A549 (cell line): ENCODE data around the gene ITSN1.

Experiments
- BHLHE40 ChIP-seq: IDR thresholded peaks from 2 replicates; pipeline ENCODE4 v1.6.1; 2012; ENCODE audit warnings: low read depth, low read length, inconsistent platforms
- CBX8 ChIP-seq: fragments of 200-600 bp; sonication (generic); IDR thresholded peaks from 2 replicates; pipeline ENCODE4 v1.6.1; 2016
- EP300 ChIP-seq, 2 experiments: fragments of >200 bp; sonication (Bioruptor Twin); formaldehyde crosslinking; IDR thresholded peaks; 2 replicates in 1 of 2; 3 replicates in 1 of 2; pipeline ENCODE4 v1.6.1; 2016 to 2017
- HOXA7 ChIP-seq: fragments of 250-450 bp; sonication (Bioruptor Pico); IDR thresholded peaks from 2 replicates; pipeline ENCODE4 v1.5.0; 2020; ENCODE audit warnings: mild to moderate bottlenecking, moderate library complexity
- KDM1A ChIP-seq: fragments of 200-600 bp; sonication (generic); IDR thresholded peaks from 2 replicates; pipeline ENCODE4 v1.6.1; 2016; ENCODE audit warnings: low read depth, mild to moderate bottlenecking
- MAX ChIP-seq: IDR thresholded peaks from 2 replicates; pipeline ENCODE4 v1.6.1; 2012
- POLR2A ChIP-seq: IDR thresholded peaks from 2 replicates; pipeline ENCODE4 v1.6.1; 2012; ENCODE audit warnings: mild to moderate bottlenecking, low read length
- RAD21 ChIP-seq, 2 experiments: fragments of >200 bp in 1 of 2; sonication (Bioruptor Twin) in 1 of 2; formaldehyde crosslinking in 1 of 2; IDR thresholded peaks in 1 of 2; conservative IDR thresholded peaks in 1 of 2; 2 replicates in 1 of 2; 3 replicates in 1 of 2; pipeline ENCODE4 v1.6.1; 2012 to 2018; ENCODE audit warnings: inconsistent platforms in 1 of 2
- SREBF2 ChIP-seq: fragments of 450-650 bp; IDR thresholded peaks from 2 replicates; pipeline ENCODE4 v1.6.1; 2014; ENCODE audit warnings: mild to moderate bottlenecking, moderate library complexity
- TF ChIP-seq, protein P1 (sequence below): fragments of >200 bp; sonication (Bioruptor Twin); formaldehyde crosslinking; IDR thresholded peaks from 3 replicates; pipeline ENCODE4 v1.5.1; 2016
- TF ChIP-seq, protein P2 (sequence below): fragments of 150-350 bp; IDR thresholded peaks from 2 replicates; pipeline ENCODE4 v1.6.1; 2014; ENCODE audit warnings: low read depth, mild to moderate bottlenecking, low read length

- TF ChIP-seq POLR2A (no peak), CBX8 (no peak), SREBF2 (no peak), HOXA7 (CRISPR knock-in tag) (no peak), BHLHE40 (no peak), KDM1A (no peak), EP300 (IDR thresholded peaks at IDR 0.05) (no peak), MAX (no peak), RAD21 (conservative IDR thresholded peaks at IDR 0.05 in 1 of 2, IDR thresholded peaks at IDR 0.05 in 1 of 2) (no peak)
- TF ChIP-seq, protein P1, sequence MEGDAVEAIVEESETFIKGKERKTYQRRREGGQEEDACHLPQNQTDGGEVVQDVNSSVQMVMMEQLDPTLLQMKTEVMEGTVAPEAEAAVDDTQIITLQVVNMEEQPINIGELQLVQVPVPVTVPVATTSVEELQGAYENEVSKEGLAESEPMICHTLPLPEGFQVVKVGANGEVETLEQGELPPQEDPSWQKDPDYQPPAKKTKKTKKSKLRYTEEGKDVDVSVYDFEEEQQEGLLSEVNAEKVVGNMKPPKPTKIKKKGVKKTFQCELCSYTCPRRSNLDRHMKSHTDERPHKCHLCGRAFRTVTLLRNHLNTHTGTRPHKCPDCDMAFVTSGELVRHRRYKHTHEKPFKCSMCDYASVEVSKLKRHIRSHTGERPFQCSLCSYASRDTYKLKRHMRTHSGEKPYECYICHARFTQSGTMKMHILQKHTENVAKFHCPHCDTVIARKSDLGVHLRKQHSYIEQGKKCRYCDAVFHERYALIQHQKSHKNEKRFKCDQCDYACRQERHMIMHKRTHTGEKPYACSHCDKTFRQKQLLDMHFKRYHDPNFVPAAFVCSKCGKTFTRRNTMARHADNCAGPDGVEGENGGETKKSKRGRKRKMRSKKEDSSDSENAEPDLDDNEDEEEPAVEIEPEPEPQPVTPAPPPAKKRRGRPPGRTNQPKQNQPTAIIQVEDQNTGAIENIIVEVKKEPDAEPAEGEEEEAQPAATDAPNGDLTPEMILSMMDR, result no peak
- TF ChIP-seq, protein P2, sequence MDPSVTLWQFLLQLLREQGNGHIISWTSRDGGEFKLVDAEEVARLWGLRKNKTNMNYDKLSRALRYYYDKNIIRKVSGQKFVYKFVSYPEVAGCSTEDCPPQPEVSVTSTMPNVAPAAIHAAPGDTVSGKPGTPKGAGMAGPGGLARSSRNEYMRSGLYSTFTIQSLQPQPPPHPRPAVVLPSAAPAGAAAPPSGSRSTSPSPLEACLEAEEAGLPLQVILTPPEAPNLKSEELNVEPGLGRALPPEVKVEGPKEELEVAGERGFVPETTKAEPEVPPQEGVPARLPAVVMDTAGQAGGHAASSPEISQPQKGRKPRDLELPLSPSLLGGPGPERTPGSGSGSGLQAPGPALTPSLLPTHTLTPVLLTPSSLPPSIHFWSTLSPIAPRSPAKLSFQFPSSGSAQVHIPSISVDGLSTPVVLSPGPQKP, result no peak
Measured at GRCh38 chr21:33774551-33774950, 132.2 kb downstream of the ITSN1 start.
